Panc1 (cell line): ENCODE results near the gene MSH3.

Experiments
- POLR2AphosphoS5 ChIP-seq: IDR thresholded peaks from 2 replicates; pipeline ENCODE4 v1.6.1; 2012; ENCODE audit warnings: mild to moderate bottlenecking, low read depth, low read length, moderate library complexity
- TCF7L2 ChIP-seq: IDR thresholded peaks from 2 replicates; pipeline ENCODE4 v1.6.1; 2011; ENCODE audit warnings: mild to moderate bottlenecking, low read depth, low read length, inconsistent platforms
- TF ChIP-seq, protein P1 (sequence below): fragments of 450-650 bp; IDR thresholded peaks from 2 replicates; pipeline ENCODE4 v1.5.1; 2017; ENCODE audit warnings: mild to moderate bottlenecking
- TF ChIP-seq, protein P2 (sequence below), 2 experiments: IDR thresholded peaks; 2 replicates each; pipeline ENCODE4 v1.6.1; 2011 to 2012; ENCODE audit warnings: low read depth in 2 of 2, control low read depth in 1 of 2, low read length in 1 of 2, mild to moderate bottlenecking in 1 of 2, moderate library complexity in 1 of 2; ENCODE audit not compliant: insufficient read depth in 1 of 2

DNA sequence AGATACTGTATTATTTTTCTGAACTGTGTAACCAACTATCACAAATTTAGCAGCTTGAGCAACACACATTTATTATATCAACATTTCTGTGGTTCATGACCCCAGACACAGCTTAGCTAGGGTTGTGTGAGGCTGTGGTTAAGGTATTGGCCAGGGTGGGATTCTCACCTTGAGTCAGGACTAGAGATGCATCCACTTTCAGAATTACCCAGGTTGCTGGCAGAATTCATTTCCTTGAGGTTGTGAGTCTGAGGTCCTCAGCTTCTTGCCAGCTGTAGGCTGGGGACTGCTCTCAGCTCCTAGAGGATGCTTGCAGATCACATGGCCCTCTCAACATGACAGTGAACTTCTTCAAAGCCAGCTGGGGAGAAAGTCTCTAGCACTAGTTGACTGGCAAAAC lies 183.2 kb downstream of the MSH3 start:
- TF ChIP-seq, protein P1, sequence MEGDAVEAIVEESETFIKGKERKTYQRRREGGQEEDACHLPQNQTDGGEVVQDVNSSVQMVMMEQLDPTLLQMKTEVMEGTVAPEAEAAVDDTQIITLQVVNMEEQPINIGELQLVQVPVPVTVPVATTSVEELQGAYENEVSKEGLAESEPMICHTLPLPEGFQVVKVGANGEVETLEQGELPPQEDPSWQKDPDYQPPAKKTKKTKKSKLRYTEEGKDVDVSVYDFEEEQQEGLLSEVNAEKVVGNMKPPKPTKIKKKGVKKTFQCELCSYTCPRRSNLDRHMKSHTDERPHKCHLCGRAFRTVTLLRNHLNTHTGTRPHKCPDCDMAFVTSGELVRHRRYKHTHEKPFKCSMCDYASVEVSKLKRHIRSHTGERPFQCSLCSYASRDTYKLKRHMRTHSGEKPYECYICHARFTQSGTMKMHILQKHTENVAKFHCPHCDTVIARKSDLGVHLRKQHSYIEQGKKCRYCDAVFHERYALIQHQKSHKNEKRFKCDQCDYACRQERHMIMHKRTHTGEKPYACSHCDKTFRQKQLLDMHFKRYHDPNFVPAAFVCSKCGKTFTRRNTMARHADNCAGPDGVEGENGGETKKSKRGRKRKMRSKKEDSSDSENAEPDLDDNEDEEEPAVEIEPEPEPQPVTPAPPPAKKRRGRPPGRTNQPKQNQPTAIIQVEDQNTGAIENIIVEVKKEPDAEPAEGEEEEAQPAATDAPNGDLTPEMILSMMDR: no peak
- TF ChIP-seq, protein P2, sequence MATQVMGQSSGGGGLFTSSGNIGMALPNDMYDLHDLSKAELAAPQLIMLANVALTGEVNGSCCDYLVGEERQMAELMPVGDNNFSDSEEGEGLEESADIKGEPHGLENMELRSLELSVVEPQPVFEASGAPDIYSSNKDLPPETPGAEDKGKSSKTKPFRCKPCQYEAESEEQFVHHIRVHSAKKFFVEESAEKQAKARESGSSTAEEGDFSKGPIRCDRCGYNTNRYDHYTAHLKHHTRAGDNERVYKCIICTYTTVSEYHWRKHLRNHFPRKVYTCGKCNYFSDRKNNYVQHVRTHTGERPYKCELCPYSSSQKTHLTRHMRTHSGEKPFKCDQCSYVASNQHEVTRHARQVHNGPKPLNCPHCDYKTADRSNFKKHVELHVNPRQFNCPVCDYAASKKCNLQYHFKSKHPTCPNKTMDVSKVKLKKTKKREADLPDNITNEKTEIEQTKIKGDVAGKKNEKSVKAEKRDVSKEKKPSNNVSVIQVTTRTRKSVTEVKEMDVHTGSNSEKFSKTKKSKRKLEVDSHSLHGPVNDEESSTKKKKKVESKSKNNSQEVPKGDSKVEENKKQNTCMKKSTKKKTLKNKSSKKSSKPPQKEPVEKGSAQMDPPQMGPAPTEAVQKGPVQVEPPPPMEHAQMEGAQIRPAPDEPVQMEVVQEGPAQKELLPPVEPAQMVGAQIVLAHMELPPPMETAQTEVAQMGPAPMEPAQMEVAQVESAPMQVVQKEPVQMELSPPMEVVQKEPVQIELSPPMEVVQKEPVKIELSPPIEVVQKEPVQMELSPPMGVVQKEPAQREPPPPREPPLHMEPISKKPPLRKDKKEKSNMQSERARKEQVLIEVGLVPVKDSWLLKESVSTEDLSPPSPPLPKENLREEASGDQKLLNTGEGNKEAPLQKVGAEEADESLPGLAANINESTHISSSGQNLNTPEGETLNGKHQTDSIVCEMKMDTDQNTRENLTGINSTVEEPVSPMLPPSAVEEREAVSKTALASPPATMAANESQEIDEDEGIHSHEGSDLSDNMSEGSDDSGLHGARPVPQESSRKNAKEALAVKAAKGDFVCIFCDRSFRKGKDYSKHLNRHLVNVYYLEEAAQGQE (IDR thresholded peaks at IDR 0.05; ENCODE audit: insufficient read depth in 1 of 2, low read depth in 2 of 2, low read length in 1 of 2): no peak
- TF ChIP-seq POLR2AphosphoS5 (no peak), TCF7L2 (no peak)
